ENCODE measurements around the gene MFAP4.

MFAP4 gene

DNA sequence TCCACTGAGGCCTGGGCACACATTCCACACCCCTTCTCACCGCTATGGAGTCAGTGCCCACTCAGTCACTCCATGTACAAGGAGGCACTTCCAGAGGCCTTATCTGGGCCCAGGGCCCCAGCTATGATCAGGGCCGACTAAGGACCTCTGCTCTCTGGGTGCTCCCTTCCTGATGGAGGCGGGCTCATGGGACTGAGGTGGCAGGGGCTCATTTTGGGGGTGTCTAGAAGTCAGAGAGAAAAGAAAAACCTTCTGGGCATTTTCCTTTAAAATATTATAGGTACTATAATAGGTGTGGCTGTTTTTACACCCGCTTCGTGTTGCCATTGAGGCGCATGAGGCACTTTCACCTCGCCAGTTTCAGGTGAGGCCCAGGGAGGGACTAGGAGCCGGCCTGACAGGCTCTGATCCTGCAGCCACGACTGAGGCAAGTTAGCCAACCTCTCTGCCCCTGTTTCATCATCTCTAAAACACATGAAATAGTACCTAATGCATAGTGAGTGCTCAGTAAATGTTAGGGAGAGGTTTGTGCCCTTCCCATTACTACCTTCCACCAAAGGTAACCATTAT, 38.8 kb downstream of the MFAP4 start:
- no peak for DNase-seq (ENCODE audit: low read depth)

DNA sequence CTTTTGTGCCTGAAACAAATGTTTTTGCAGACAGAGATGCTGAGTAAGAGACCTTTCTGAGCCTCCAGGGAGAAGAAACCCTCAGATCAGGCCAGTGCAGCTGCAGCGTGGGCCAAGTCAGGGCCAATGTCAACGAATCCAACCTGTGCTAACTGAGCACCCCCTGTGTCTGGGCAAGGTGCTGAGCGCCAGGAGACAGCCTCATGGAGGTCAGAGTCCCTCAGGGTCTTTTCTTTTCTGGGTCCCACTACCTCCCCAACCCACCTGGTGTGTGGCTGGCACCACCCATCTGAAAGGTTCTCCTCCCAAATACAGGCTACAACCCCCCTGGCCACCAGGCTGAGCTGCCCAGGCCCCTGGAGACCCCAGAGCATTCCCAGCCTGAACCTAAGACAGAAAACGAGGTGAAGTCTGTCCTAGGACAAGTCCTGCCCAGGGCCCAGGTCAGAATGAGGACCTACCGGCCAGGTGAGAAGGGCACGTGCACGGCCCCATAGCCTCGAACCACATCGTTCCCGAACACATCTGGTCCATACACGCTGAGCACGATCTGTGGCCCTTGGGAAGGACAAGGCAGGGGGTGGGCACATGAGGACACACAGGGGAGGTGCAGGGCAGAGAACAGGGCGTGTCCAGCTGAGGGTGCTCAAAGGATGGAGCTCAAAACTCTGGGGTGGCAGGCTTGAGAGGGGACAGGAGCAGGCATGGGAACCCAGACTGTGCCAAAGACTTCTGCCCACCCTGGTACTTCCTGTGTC, 39.5 kb downstream of the MFAP4 start:
- no peak for DNase-seq (ENCODE audit: low read depth)

GRCh38 chr17:19346351-19347255, 40.4 kb downstream of the MFAP4 start:
- peak; percentile 68 for DNase-seq (ENCODE audit: low read depth)

- no peak for DNase-seq (ENCODE audit: low read depth)
Observed at GRCh38 chr17:19345486-19346350, 41.3 kb downstream of the MFAP4 start.

- DNase-seq (ENCODE audit: low read depth), result no peak
Observed at GRCh38 chr17:19345067-19345460, 41.9 kb downstream of the MFAP4 start.

- no peak for DNase-seq (ENCODE audit: low read depth)
Observed at GRCh38 chr17:19344311-19345066, 42.5 kb downstream of the MFAP4 start.

DNA sequence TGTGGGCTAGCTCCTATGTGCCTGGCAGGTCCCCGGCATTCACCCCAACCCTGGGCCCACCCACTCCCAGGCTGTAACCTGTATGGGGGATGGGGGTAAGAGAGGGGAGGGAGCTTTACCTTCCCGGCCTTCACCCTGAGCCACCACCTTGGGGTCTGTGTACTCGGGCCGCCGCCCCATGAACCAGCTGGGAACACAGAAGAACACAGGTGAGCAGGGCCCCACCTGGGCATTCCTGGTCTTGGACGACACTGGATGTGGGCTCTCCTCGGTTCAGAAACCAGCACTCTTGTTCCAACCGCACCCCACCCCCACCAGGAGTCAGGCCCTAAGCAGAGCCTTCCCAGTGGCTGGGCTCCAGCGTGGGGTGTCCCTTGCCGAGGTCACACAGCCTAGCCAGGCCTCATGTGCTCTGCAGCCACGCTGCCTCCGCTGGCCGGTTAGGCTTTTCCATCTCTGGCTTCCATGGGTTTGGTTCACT, 43.3 kb downstream of the MFAP4 start:
- no peak for DNase-seq (ENCODE audit: low read depth)

- DNase-seq (ENCODE audit: low read depth), result no peak
Observed at GRCh38 chr17:19343256-19343630, 43.7 kb downstream of the MFAP4 start.

DNA sequence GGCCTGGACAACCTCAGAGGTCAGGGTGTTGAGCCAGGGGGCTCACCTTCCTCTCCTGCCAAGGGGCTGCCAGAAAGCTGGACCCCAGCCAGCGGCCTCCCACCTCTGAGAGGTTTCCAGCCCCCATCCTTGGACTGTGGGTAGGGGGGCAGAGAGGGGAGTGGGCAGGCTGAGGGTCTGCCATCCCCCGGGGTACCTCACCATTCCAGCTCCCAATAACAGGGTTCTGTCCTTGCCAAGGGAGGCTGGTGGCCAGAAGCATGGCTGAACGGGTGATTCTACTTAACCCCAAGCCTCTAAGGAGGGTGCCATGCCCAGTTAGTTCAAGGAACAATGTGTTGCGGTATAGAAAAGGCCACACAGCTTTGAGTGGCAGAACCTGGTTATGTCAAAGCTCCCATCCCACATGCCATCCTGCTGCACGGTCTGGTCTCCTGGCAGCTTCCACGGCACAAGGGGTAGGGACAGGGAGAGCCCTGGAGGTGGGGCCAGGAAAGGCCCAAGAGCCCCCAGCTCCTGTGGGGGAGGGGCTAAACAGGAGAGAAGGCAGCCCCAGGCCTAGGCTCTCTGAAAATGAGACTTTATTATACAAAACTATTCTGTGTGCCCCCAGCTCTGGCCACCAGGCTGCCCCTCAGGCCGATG, 44.3 kb downstream of the MFAP4 start:
- no peak for DNase-seq (ENCODE audit: low read depth)

DNA sequence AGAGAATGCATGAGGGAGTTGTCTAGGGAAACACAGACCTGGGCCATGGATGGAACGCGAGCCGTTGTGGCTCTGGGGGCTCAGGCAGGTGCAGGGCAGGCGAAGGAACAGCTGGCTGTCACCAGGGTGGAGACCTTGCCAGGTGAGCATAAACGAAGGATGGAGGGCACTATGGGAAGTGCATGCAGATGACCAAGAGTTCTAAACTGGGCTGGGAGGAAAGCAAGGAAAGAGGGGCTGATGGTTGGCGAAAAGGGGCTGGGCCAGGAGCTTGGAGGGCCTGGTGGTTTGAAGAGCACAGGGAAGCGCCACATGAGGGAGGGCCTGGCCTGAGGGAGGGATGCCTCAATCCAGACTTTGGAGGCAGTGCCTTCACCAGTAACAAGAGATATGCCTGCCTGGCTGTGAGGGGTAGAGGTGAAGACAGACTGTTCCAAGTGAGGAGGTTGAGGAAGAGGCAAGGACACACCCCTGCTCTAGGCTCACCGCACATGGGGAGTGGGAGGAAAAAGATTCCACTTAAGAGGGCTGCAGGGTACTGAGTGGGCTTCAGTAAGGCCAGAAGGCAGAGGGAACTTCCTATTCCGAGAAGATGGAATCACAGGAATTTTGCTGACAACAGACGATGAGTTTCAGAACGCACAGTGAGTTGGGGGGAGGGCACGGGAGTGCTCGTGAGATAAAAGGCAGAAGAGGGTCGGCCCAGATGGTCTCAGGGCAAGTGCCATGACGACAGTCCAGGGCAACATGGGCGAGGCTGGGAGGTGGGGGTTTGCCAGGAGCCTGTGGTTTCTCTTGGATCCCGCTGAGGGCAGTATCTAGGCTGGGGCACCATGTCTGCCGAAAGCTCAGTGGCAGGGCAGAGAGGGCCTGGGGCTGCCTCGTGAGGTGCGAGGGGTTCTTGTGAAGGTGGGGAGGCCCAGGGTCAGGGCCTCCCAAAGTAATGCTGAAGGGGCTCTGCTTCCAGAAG, 45.1 kb downstream of the MFAP4 start:
- DNase-seq (ENCODE audit: low read depth), result no peak

GRCh38 chr17:19341211-19341631, 45.8 kb downstream of the MFAP4 start:
- DNase-seq (ENCODE audit: low read depth), result no peak

GRCh38 chr17:19339341-19339815, 47.6 kb downstream of the MFAP4 start:
- no peak for DNase-seq (ENCODE audit: low read depth)

DNA sequence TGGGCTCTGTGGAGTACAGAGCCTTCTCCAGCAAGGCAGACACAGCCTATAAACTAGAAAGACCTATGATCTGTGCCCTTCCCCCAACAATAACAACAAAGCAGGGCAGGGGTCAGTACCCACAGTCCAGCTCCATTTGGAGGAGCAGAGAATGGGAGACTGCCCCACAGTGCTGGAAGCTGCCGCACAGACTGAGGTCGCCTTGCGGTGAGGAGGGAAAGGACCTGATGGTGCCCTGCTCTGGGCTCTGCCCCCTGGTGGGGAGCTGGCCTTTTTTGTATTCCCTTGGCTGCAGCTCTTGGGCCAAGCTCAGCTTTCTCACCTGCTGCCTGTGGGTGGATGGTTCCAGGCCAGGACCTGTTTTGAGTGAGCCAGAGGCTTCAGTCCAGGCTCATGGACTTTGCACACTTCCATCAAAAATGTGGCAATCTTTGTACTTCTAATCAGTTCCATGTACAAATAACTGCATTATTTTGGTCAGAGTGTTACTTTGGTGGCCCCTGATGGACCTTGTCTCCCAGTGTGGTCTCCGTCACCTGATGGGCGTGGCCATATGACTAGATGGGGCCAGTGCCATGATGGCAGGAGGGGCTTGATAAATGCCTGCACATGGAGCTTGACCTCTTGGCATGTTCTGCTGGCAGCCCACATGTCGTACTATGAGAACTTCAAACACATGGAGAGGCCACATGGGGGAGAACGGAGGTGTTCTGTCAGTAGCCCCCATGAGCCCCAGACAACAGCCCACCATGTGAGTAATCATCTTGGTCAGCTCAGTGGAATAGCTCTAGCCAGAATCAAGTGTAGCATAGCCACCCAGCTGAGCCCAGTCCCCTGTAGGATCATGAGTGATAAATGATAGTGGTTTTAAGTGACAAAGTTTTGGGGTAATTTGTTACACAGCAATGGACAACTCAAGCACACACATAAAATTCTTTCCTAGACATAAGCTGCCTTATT, 48.7 kb downstream of the MFAP4 start:
- DNase-seq (ENCODE audit: low read depth), result no peak

DNA sequence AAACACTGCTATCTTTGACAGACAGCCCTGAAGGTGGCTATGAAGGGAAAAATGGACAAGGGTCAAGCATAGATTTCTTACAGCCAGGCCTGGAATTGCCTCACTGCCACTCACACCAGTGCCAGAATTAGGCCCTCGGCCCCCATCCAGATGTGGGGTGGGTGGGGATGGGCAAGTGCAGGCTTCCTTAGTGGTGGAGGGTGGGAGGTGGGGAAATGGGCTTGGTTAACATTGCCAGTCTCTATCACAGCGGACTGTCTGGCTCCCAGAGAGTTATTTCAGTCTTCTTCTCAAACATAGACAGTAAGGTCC, 49.3 kb downstream of the MFAP4 start:
- DNase-seq (ENCODE audit: low read depth), result no peak

- no peak for DNase-seq (ENCODE audit: low read depth)
Observed at GRCh38 chr17:19336938-19337711, 49.9 kb downstream of the MFAP4 start.

- no peak for DNase-seq (ENCODE audit: low read depth)
Observed at GRCh38 chr17:19335951-19336631, 50.9 kb downstream of the MFAP4 start.

DNA sequence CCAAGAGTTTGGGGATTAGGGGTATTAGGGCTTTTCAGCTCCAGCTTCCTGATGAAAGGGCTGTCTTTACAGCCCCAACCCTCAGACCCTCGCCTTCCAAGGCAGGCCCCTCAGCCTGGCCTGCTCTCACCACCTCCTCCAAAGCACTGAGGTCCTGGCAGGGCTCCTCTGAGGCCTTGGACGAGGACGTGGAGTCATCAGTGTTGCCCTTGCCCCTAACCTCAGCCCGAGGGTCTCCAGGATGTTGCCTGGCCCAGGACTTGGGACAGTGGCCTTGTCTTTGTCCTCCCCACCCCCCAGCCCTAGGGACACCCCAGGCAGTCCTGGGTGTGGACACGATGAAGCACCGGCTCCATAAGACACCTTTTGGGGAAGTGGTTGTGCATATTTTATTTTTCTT, 52.7 kb downstream of the MFAP4 start:
- no peak for DNase-seq (ENCODE audit: low read depth)

Data from non-pigmented ciliary epithelial cell (primary cell).